Skeletal muscle tissue (tissue), 4 donors: Measurements from ENCODE around the gene RPLP2. TPM values are rescaled to one million over a fixed set of nuclear protein-coding genes. Genes with fewer than 3 reads are reported as not detected.

Experiments used
- H3K27ac ChIP-seq: one replicate; pipeline ENCODE4 v1.7.0; 2013; ENCODE audit warnings: mild to moderate bottlenecking, low read depth, low read length, inconsistent platforms
- H3K27me3 ChIP-seq, 3 donors: one replicate each; pipeline ENCODE4 v1.7.0; 2013; ENCODE audit warnings: low read length in 3 of 3; ENCODE audit not compliant: control insufficient read depth in 3 of 3, insufficient read depth in 3 of 3
- H3K36me3 ChIP-seq, 3 donors: one replicate each; pipeline ENCODE4 v1.7.0; 2013; ENCODE audit warnings: low read length in 3 of 3; ENCODE audit not compliant: control insufficient read depth in 3 of 3, insufficient read depth in 3 of 3
- H3K4me1 ChIP-seq, 3 donors: one replicate each; pipeline ENCODE4 v1.7.0; 2013; ENCODE audit warnings: low read length in 3 of 3, mild to moderate bottlenecking in 3 of 3; ENCODE audit not compliant: control insufficient read depth in 3 of 3, insufficient read depth in 3 of 3
- H3K4me3 ChIP-seq, 3 donors: one replicate each; pipeline ENCODE4 v1.7.0; 2013; ENCODE audit warnings: low read length in 3 of 3
- H3K9ac ChIP-seq, 3 donors: one replicate each; pipeline ENCODE4 v1.7.0; 2013; ENCODE audit warnings: low read length in 3 of 3, mild to moderate bottlenecking in 3 of 3, moderate library complexity in 2 of 3, low read depth in 1 of 3
- H3K9me3 ChIP-seq, 3 donors: one replicate each; pipeline ENCODE4 v1.7.0; 2013; ENCODE audit warnings: low read length in 3 of 3; ENCODE audit not compliant: control insufficient read depth in 3 of 3
- total RNA-seq: library from RNA; depleted of rRNA; stranded (reverse); fragments of >200 nt; gene quantifications from one replicate; pipeline ENCODE4 v1.2.3, GENCODE V29; 2014
- donor health status: Osteomylitis.

Gene RPLP2
- total RNA-seq, 1 donor from 2014 or later: 414 TPM

DNA sequence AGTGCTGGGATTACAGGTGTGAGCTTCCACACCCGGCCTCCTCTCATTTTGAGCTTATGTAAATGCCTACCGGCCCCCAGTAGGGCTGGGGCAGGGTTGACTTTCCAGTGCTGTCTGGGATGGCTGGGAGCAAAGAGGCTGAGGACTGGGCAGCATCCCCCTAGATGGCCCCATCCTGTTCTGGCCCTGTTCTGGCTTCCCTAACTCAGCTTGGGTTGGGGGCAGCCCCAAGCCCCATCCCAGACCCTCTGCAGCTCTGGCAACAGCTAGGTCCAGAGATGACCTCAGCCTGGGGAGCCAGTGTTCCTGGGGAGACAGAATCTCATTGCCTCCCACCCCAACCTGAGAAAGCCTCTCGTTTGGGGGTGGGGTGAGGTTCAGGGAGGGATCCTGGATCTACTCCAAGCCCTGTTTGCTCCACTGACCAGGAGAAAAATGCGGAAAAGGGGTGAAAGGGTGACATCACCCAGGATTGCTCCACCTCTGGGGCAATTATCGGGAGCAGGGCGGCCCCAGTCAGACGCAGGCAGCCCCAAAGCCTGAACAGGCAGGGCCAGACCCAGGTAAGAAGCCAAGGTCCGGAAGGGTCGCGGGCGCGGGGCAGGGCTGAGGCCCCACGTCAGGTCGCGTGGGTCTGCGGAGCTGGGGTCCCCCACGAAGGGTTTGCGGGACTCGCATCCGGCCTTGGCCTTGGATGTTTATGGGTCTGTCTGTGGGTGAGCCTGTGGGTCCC, 8.8 kb downstream of the RPLP2 start, which contains the start of gene PNPLA2:
PNPLA2 (plus strand) TSS at position 519 of the 733 bp plus-strand sequence. CDS start 805 bp downstream, outside the sequence.
- H3K4me1 ChIP-seq: peaks cover 32 to 36% (median 34%) of the 10 kb centered on the region in 3 donors
- H3K9ac ChIP-seq: peak within 1 kb of the TSS; percentile 77 to 99 (median 95)
- H3K27ac ChIP-seq: peak within 1 kb of the TSS; percentile 95
- H3K9me3 ChIP-seq: no peaks in the 10 kb centered on the region
- no peaks in the 10 kb centered on the region for H3K27me3 ChIP-seq
- H3K36me3 ChIP-seq: peaks cover 7 to 15% (median 7%) of the 10 kb centered on the region in 3 donors
- H3K4me3 ChIP-seq: peak within 1 kb of the TSS; percentile 67 to 92 (median 78)

- H3K27ac ChIP-seq: peak overlapping the region; percentile 95
- H3K9ac ChIP-seq: peak overlapping the region; percentile 77 to 99 (median 95)
- H3K36me3 ChIP-seq: peaks cover 9 to 19% (median 9%) of the 10 kb centered on the region in 3 donors
- H3K4me1 ChIP-seq: peaks cover 32 to 37% (median 34%) of the 10 kb centered on the region in 3 donors
- H3K9me3 ChIP-seq: no peaks in the 10 kb centered on the region
- H3K4me3 ChIP-seq: peak overlapping the region; percentile 67 to 92 (median 78)
- H3K27me3 ChIP-seq: no peaks in the 10 kb centered on the region
Observed at GRCh38 chr11:819129-819931, 9.6 kb downstream of the RPLP2 start.

DNA sequence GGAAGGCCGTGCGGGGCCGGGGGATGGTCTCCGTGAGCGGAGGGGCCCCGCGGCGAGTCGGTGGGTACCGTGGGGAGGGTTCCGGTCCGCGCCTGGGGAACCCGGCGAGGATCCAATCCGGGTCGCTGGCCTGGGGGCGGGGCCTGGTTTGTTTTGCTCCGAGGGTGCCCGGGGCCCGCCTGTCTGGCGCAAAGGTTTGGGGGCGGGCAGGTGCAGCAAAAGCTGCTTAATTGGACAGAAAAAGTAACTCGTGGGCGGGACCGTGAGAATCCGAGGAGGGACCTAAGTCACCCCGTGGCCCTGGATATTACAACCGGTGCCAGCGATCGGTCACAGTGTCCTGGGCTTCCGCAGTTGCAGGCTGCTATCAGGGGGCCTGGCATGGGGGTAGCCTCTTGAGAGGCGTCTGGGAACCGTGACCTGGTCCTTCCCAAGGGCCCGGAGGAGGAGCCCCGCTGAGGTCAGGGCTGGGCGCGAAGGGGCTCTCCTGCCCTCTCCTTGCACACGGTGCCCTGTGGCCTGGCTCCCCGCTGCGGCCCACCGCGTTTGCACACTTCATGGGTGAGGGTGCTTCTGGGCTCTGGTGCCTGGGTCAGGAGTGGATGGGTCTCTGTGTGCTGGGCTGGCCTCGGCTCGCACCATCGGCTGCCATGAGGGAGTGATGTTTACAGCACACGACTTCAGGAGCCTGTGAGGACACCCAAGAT, 10.3 kb downstream of the RPLP2 start:
- Histone ChIP-seq H3K9me3 (no peaks in the 10 kb centered on the region), H3K36me3 (peaks cover 10 to 26% (median 17%) of the 10 kb centered on the region in 3 donors), H3K27ac (peak overlapping the region; percentile 95), H3K27me3 (peaks cover 0 to under 1% (median 0%) of the 10 kb centered on the region in 3 donors), H3K4me1 (peaks cover 33 to 45% (median 34%) of the 10 kb centered on the region in 3 donors), H3K4me3 (peak overlapping the region; percentile 73 to 94 (median 92)), H3K9ac (peak overlapping the region; percentile 95 to 99 (median 95))

- Histone ChIP-seq H3K4me3 (peak overlapping the region; percentile 73 to 94 (median 92)), H3K36me3 (peaks cover 12 to 28% (median 23%) of the 10 kb centered on the region in 3 donors), H3K4me1 (peaks cover 37 to 52% (median 38%) of the 10 kb centered on the region in 3 donors), H3K27me3 (peaks cover 0 to 8% (median 5%) of the 10 kb centered on the region in 3 donors), H3K27ac (peak overlapping the region; percentile 95), H3K9ac (peak overlapping the region; percentile 95 to 99 (median 95)), H3K9me3 (no peaks in the 10 kb centered on the region)
Observed at GRCh38 chr11:820655-821511, 11.1 kb downstream of the RPLP2 start.

DNA sequence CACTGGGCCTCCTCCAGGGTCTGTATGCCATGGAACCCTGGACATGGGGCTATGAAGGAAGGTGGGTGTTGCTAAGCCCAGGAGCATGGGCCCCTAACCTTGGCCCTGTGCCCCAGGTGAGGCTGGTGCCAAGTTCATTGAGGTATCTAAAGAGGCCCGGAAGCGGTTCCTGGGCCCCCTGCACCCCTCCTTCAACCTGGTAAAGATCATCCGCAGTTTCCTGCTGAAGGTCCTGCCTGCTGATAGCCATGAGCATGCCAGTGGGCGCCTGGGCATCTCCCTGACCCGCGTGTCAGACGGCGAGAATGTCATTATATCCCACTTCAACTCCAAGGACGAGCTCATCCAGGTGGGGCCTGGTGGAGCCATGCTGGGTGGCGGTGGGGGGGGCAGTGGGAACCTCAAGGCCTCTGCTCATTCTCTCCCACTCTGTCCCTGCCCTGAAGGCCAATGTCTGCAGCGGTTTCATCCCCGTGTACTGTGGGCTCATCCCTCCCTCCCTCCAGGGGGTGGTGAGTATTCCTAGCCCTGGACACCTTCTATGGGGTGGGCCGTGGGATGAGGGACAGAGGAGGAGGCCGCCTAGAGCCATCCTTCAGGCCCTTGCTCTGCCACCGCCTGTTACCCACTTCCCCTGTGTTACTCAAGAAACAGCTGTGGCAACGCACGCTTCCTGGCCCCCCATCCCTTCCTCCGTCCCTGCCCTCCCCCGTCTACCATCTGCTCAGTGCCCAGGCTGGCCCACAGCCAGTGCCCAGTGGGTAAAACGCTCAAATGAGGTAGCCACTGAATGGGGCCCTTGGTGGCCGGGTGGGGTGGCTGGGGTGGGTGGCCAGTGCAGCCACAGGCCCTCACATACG, 12.0 kb downstream of the RPLP2 start:
- H3K9me3 ChIP-seq: no peaks in the 10 kb centered on the region
- H3K9ac ChIP-seq: peak overlapping the region; percentile 51 to 99 (median 65)
- peaks cover 38 to 53% (median 39%) of the 10 kb centered on the region in 3 donors for H3K4me1 ChIP-seq
- peaks cover 0 to 14% (median 5%) of the 10 kb centered on the region in 3 donors for H3K27me3 ChIP-seq
- H3K36me3 ChIP-seq: peaks cover 12 to 28% (median 23%) of the 10 kb centered on the region in 3 donors
- peak overlapping the region; percentile 30 to 94 (median 92) for H3K4me3 ChIP-seq
- H3K27ac ChIP-seq: peak overlapping the region; percentile 95

GRCh38 chr11:823441-824291, 13.9 kb downstream of the RPLP2 start:
- peaks cover 51 to 66% (median 54%) of the 10 kb centered on the region in 3 donors for H3K4me1 ChIP-seq
- peaks cover 3 to 31% (median 15%) of the 10 kb centered on the region in 3 donors for H3K27me3 ChIP-seq
- H3K27ac ChIP-seq: no peak overlapping the region
- H3K9me3 ChIP-seq: no peaks in the 10 kb centered on the region
- peaks cover 12 to 28% (median 23%) of the 10 kb centered on the region in 3 donors for H3K36me3 ChIP-seq
- H3K9ac ChIP-seq: no peak overlapping the region
- no peak overlapping the region for H3K4me3 ChIP-seq

GRCh38 chr11:824292-824880, 14.6 kb downstream of the RPLP2 start:
- Histone ChIP-seq H3K27me3 (peaks cover 8 to 38% (median 21%) of the 10 kb centered on the region in 3 donors), H3K36me3 (peaks cover 12 to 28% (median 23%) of the 10 kb centered on the region in 3 donors), H3K9me3 (no peaks in the 10 kb centered on the region), H3K9ac (no peak overlapping the region), H3K4me1 (peaks cover 54 to 69% (median 56%) of the 10 kb centered on the region in 3 donors), H3K27ac (no peak overlapping the region), H3K4me3 (no peak overlapping the region)
